Gastrocnemius medialis (tissue), 4 donors: ENCODE results near the gene MORN3. TPM values are rescaled to one million over a fixed set of nuclear protein-coding genes. Genes with fewer than 3 reads are reported as not detected.
"Not testable (repeated sequence)": the region's sequence is repeated elsewhere in the genome, so short reads cannot be mapped to it uniquely, and the experiment has no call there.

Experiments
- ATAC-seq, 2 donors: fragments of 150-250 bp; one replicate each; pipeline ENCODE4 v1.9.1; 2016
- DNase-seq, 2 donors: peaks; one replicate each; pipeline ENCODE4 v3.0.0-alpha.2; 2019
- H3K27ac ChIP-seq, 4 donors: fragments of 200-600 bp; sonication (generic); 1 replicate in 1 of 4; 2 replicates in 3 of 4; pipeline ENCODE4 v1.5.1; 2016 to 2018; ENCODE audit warnings: mild to moderate bottlenecking in 2 of 4, moderate library complexity in 1 of 4
- H3K27me3 ChIP-seq, 3 donors: fragments of 200-600 bp; sonication (generic) in 2 of 3; 1 replicate in 1 of 3; 2 replicates in 2 of 3; pipeline versions ENCODE4 v1.5.1 to v1.6.0; 2016 to 2019; ENCODE audit warnings: mild to moderate bottlenecking in 1 of 3, moderate library complexity in 1 of 3
- H3K36me3 ChIP-seq, 2 donors: fragments of 200-600 bp; sonication (generic) in 1 of 2; one replicate each; pipeline ENCODE4 v1.5.1; 2017 to 2018
- H3K4me1 ChIP-seq, 2 donors: fragments of 200-600 bp; sonication (generic) in 1 of 2; one replicate each; pipeline ENCODE4 v1.5.1; 2016 to 2017; ENCODE audit warnings: mild to moderate bottlenecking in 2 of 2
- H3K4me3 ChIP-seq, 4 donors: fragments of 200-600 bp; sonication (generic) in 3 of 4; 1 replicate in 1 of 4; 2 replicates in 3 of 4; pipeline ENCODE4 v1.5.1; 2016 to 2019; ENCODE audit warnings: mild to moderate bottlenecking in 2 of 4
- H3K9me3 ChIP-seq, 3 donors: fragments of 200-600 bp; sonication (generic) in 2 of 3; 1 replicate in 1 of 3; 2 replicates in 2 of 3; pipeline ENCODE4 v1.5.1; 2016 to 2019
- POLR2A ChIP-seq, 2 donors: fragments of 450-650 bp; IDR thresholded peaks; one replicate each; pipeline ENCODE4 v1.6.1; 2017; ENCODE audit warnings: antibody characterized with exemption in 2 of 2, mild to moderate bottlenecking in 2 of 2, moderate library complexity in 2 of 2
- in situ Hi-C, 4 donors: fragments of 200-750 bp; cut with MboI; loops; one replicate each; pipeline versions ENCODE4 v1.15.0 to v1.8.0; 2017; ENCODE audit warnings: low sequenced_read_pairs in 4 of 4
- intact Hi-C: fragments of 100-400 bp; cut with DNase I; formaldehyde crosslinking; loops from one replicate; pipeline ENCODE4 v1.15.1; 2023; ENCODE audit warnings: low total_unique reads
- total RNA-seq, 4 donors: library from RNA; depleted of rRNA; stranded (reverse); fragments of >200 nt; gene quantifications; one replicate each; pipeline versions ENCODE4 v1.1.0 to v1.2.3, GENCODE V29; 2016
- TF ChIP-seq, protein P1 (sequence below), 5 experiments: fragments of 450-650 bp in 3 of 5; fragments of 200-600 bp in 2 of 5; sonication (generic) in 2 of 5; IDR thresholded peaks in 4 of 5; conservative IDR thresholded peaks in 1 of 5; 1 replicate in 4 of 5; 2 replicates in 1 of 5; pipeline ENCODE4 v1.5.1; 2016 to 2019; ENCODE audit warnings: antibody characterized with exemption in 5 of 5, mild to moderate bottlenecking in 3 of 5, moderate library complexity in 3 of 5

Gene MORN3
- total RNA-seq, 4 donors from 2014 or later: not detected

DNA sequence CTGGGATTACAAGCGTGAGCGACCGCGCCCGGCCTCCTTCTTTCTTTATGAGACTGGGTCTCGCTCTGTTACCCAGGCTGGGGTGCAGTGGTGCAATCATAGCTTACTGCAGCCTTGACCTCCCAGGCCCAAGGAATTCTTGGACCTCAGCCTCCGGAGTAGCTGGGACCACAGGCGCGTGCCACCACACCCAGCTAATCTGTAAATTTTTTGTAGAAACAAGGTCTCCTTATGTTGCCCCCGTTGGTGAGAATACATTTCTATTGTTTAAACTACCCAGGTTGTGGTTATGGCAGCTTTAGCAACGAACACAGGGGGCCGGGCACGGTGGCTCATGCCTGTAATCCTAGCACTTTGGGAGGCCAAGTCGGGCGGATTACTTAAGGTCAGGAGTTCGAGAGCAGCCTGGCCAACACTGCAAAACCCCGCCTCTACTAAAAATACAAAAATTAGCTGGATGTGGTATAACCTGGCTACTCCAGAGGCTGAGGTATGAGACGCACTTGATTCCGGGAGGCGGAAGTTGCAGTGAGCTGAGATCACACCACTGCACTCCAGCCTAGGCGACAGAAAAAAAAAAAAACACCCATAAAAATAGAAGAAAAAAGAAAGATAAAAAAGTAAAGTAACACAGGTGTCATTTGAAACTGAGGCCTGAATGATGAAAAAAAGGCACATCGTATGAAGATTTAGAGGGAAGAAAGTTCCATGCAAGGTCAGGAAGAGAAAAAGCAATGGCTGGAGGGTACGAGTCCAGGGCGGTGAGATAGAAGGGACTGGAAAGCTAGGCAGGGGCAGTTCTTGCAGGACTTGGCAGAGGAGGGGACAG lies 42.1 kb upstream of the MORN3 start:
- H3K27me3 ChIP-seq: no peaks in the 10 kb centered on the region
- ATAC-seq (no peak), DNase-seq (no peak)
- peak overlapping the region; percentile 82 to 91 (median 89) for H3K4me3 ChIP-seq
- H3K36me3 ChIP-seq: no peaks in the 10 kb centered on the region
- in situ Hi-C loops (no loop called here), intact Hi-C loops (loop anchor here (2.0 to 10.0 kb wide), 3 partner anchors 83 to 363 kb away; partner anchors contain the start of genes MLXIP and PSMD9)
- TF ChIP-seq, protein P1, sequence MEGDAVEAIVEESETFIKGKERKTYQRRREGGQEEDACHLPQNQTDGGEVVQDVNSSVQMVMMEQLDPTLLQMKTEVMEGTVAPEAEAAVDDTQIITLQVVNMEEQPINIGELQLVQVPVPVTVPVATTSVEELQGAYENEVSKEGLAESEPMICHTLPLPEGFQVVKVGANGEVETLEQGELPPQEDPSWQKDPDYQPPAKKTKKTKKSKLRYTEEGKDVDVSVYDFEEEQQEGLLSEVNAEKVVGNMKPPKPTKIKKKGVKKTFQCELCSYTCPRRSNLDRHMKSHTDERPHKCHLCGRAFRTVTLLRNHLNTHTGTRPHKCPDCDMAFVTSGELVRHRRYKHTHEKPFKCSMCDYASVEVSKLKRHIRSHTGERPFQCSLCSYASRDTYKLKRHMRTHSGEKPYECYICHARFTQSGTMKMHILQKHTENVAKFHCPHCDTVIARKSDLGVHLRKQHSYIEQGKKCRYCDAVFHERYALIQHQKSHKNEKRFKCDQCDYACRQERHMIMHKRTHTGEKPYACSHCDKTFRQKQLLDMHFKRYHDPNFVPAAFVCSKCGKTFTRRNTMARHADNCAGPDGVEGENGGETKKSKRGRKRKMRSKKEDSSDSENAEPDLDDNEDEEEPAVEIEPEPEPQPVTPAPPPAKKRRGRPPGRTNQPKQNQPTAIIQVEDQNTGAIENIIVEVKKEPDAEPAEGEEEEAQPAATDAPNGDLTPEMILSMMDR (IDR thresholded peaks at IDR 0.05 in 4 of 5, conservative IDR thresholded peaks at IDR 0.05 in 1 of 5): no peak
- no peak for TF ChIP-seq POLR2A (IDR thresholded peaks at IDR 0.05)
- H3K27ac ChIP-seq: peak overlapping the region; percentile 93 to 100 (median 99)
- no peaks in the 10 kb centered on the region for H3K9me3 ChIP-seq
- H3K4me1 ChIP-seq: peaks cover 27 to 39% of the 10 kb centered on the region in 2 donors

DNA sequence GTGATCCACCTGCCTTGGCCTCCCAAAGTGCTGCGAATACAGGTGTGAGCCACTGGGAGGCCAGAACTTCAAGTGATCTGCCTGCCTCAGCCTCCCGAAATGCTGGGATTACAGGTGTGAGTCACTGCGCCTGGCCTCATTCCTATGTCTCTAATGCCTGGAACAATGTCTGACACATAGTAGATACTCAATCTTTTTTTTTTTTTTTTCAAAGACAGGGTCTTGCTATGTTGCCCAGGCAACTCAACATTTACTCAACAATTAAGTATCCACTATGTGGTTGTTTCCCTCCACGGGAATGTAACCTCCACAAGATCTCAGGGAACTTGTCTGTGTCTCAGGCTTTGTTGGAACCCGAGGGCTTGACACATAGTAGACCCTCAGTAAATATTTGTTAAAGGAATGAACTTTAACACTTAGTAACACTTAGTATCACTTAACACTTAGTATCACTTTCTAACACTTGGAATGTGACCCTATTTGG lies 40.1 kb upstream of the MORN3 start:
- H3K9me3 ChIP-seq: no peaks in the 10 kb centered on the region
- no peaks in the 10 kb centered on the region for H3K27me3 ChIP-seq
- in situ Hi-C loops (loop anchor here in 1 of 4 donors (10.0 kb wide), 1 partner anchor 55 kb away; no protein-coding TSS in a partner anchor), intact Hi-C loops (no loop called here)
- peak overlapping the region in 3 of 4 donors; percentile 26 to 100 (median 98) for H3K27ac ChIP-seq
- DNase-seq (no peak), ATAC-seq (no peak)
- no peaks in the 10 kb centered on the region for H3K36me3 ChIP-seq
- TF ChIP-seq POLR2A (IDR thresholded peaks at IDR 0.05): no peak
- TF ChIP-seq, protein P1 (IDR thresholded peaks at IDR 0.05 in 4 of 5, conservative IDR thresholded peaks at IDR 0.05 in 1 of 5): no peak
- H3K4me1 ChIP-seq: peaks cover 12 to 20% of the 10 kb centered on the region in 2 donors
- H3K4me3 ChIP-seq: no peak overlapping the region

DNA sequence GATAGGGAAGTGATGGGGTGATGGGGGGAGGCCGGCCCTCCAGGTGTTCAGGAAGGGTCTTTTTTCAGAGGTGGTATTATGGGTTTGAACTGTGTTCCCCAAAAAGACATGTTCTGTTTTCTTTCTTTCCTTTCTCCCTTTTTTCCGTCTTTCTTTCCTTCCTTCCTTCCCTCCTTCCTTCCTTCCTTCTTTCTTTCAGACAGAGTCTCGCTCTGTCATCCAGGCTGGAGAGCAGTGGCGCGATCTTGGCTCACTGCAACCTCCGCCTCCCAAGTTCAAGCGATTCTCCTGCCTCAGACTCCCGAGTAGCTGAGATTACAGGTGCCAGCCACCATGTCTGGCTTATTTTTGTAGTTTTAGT lies 39.6 kb upstream of the MORN3 start:
- H3K36me3 ChIP-seq, intact Hi-C loops, H3K27me3 ChIP-seq, DNase-seq, ATAC-seq, H3K4me3 ChIP-seq, H3K9me3 ChIP-seq: not testable (repeated sequence)
- Histone ChIP-seq H3K4me1 (peaks cover 9 to 20% of the 10 kb centered on the region in 2 donors), H3K27ac (peak overlapping the region in 2 of 4 donors; percentile 26 to 98)
- in situ Hi-C loops: loop anchor here in 1 of 4 donors (10.0 kb wide), 1 partner anchor 56 kb away; no protein-coding TSS in a partner anchor

DNA sequence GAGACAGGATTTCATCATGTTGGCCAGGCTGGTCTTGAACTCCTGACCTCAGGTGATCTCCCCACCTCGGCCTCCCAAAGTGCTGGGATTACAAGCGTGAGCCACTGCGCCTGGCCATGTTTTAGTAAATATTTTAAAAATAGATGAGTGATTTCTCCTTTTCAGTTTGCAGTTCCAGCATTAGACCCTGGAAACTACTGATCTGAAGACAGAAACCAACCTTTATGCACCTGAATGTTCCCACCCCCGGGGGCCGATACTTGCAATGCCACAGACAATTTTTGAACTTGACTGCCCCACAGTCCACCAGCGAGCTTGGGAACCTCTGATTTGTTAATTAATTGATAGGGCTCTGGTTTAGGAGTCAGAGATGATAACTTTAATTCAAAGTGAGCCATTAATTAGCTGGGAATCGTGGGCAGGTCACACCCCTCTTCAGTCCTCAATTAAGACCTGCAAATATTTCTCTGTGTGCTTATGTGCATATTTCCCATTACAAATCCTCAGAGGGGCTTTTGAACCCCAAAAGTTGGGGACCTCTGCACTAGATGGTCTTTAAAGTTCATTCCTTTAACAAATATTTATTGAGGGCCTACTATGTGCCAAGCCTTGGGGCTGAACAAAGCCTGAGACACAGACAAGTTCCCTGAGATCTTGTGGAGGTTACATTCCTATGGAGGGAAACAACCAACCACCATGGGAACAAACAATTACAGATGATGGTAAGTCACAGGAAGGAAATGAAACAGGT lies 39.0 kb upstream of the MORN3 start:
- intact Hi-C loops: no loop called here
- no peak for ATAC-seq

More for the DNA sequence above, 39.0 kb upstream of the MORN3 start:
- H3K9me3 ChIP-seq: no peaks in the 10 kb centered on the region
- TF ChIP-seq, protein P1 (IDR thresholded peaks at IDR 0.05 in 4 of 5, conservative IDR thresholded peaks at IDR 0.05 in 1 of 5): no peak
- no peak for TF ChIP-seq POLR2A (IDR thresholded peaks at IDR 0.05)
- no peaks in the 10 kb centered on the region for H3K36me3 ChIP-seq
- H3K4me1 ChIP-seq: peaks cover 3 to 16% of the 10 kb centered on the region in 2 donors
- in situ Hi-C loops: loop anchor here in 1 of 4 donors (10.0 kb wide), 1 partner anchor 56 kb away; no protein-coding TSS in a partner anchor
- H3K4me3 ChIP-seq: no peak overlapping the region
- H3K27me3 ChIP-seq: no peaks in the 10 kb centered on the region
- DNase-seq: no peak
- no peak overlapping the region for H3K27ac ChIP-seq
